ENCODE data around the gene PCBP3.

The PCBP3 gene

GRCh38 chr21:45867041-45867666, 223.6 kb downstream of the PCBP3 start:
- DNase-seq: no peak

DNA sequence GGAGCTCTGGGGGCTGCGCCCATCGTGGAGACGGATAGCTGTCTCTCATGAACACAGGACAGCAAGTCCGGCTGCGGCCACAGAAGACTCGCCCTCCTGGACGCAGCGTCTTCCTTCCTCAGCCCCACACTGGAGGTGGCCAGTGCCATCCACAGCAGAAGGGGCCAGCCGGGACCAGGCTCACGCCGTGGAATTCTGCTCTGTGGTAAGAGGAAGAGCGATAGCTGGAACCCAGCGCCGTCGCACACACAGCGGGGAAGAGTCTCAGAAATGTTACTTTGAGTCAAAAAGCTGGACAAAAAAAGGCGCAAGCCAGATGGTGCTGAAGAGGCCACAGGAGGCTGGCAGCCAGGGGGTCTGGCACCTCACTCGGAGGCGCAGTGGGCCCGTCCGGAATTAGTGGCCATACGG, 224.2 kb downstream of the PCBP3 start:
- DNase-seq: no peak

- DNase-seq: no peak
Observed at GRCh38 chr21:45868086-45868485, 224.6 kb downstream of the PCBP3 start.

- DNase-seq: no peak
Observed at GRCh38 chr21:45868488-45868887, 225.0 kb downstream of the PCBP3 start.

GRCh38 chr21:45869121-45870007, 225.8 kb downstream of the PCBP3 start:
- no peak for DNase-seq

GRCh38 chr21:45870421-45870820, 226.9 kb downstream of the PCBP3 start:
- no peak for DNase-seq

GRCh38 chr21:45870851-45871615, 227.5 kb downstream of the PCBP3 start:
- DNase-seq: no peak

- no peak for DNase-seq
Observed at GRCh38 chr21:45871616-45872236, 228.2 kb downstream of the PCBP3 start.

- no peak for DNase-seq
Observed at GRCh38 chr21:45872471-45872870, 228.9 kb downstream of the PCBP3 start.

- DNase-seq: no peak
Observed at GRCh38 chr21:45872902-45873301, 229.4 kb downstream of the PCBP3 start.

DNA sequence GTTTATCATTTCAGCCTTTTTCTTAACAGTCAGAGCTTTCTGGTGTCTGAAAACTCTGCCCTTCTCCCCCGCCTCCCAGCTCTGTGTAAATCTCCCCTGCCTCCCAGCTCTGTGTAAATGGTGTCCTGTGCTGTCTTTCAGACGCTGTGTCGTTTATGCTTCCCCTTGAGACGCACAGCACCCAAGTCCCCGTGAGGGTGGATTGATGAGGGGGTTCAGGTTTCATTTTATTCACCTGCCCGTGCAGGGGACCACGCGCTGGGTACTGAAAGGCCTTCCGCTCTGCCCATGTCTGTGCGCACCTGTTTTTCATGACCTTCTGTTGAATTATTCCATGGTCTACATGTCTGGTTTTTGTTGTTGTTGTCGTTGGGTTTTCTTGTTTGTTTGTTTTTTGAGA, 229.9 kb downstream of the PCBP3 start:
- no peak for DNase-seq

- no peak for DNase-seq
Observed at GRCh38 chr21:45873866-45874265, 230.3 kb downstream of the PCBP3 start.

- DNase-seq: no peak
Observed at GRCh38 chr21:45874716-45875415, 231.3 kb downstream of the PCBP3 start.

DNA sequence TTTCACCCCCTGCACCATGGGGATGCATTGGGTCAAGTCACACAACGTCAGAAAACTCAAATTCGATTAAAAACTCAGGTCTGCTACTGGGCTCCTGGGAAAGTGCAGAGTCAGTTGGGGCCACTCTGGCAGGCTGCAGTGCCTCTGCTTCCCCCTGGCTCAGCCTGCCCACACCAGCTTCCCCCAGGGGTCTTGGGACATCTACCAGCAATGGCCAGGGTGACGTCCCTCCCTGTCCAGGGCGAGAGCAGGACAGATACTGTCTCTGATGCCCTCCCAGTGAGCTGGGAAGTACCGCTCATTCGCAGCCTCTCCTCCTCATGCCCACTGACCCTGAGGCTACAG, 231.9 kb downstream of the PCBP3 start:
- no peak for DNase-seq

- no peak for DNase-seq
Observed at GRCh38 chr21:45875881-45876280, 232.4 kb downstream of the PCBP3 start.

GRCh38 chr21:45876381-45877170, 233.1 kb downstream of the PCBP3 start:
- no peak for DNase-seq

- DNase-seq: no peak
Observed at GRCh38 chr21:45877171-45877438, 233.6 kb downstream of the PCBP3 start.

DNA sequence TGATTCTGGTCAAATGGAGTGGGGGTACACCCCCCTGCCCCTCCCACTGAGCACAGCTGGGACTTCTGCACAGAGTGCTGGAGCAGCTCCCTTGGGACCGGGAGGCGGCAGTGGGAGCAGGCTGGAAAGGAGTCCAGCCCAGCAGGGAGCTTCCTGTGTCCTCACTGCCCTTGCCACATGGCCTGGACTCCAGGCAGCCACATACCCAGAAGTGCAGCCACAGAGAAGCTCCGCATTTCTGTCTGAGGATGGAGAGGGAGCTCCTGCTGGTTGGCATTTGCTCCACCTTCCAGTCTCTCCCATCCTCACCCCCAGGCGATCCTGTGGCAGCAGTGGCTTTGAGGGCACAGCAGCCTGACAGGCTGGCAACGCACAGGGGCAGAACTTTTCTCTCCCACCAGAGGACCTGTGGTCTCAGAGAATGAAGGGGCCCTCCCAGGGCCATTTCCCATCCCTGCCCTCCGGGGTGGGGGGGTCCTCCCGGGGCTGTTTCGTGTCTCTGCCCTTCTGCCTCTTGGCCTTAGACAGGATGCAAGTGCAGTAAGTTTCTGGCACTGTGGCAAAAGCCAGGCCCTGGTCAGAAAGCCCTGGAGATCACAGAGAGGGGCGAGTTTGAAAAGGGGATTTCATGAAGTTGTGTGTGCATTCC, 234.4 kb downstream of the PCBP3 start:
- DNase-seq: no peak

GRCh38 chr21:45880097-45881068, 236.9 kb downstream of the PCBP3 start:
- DNase-seq: peak; percentile 36 to 37

- DNase-seq: no peak
Observed at GRCh38 chr21:45882645-45883044, 239.1 kb downstream of the PCBP3 start.
